Neural progenitor cell (in vitro differentiated cells): ENCODE data around the gene GNG4. TPM values are rescaled to one million over a fixed set of nuclear protein-coding genes. Genes with fewer than 3 reads are reported as not detected.
A peak's percentile ranks its signal among the peaks of the same experiment; 100 is the strongest.

Source experiments
- DNase-seq: peaks from one replicate; pipeline ENCODE4 v3.0.0-alpha.2; 2016; ENCODE audit warnings: low spot score
- H2AFZ ChIP-seq: fragments of 200-600 bp; sonication (generic); replicated peaks from 2 replicates; pipeline ENCODE4 v1.6.1; 2016; ENCODE audit warnings: antibody characterized with exemption
- H3F3A ChIP-seq: fragments of 200-600 bp; sonication (generic); 2 replicates; pipeline ENCODE4 v1.6.1; 2016; ENCODE audit warnings: antibody characterized with exemption, low read depth
- H3K27ac ChIP-seq: fragments of 200-600 bp; sonication (generic); 2 replicates; pipeline ENCODE4 v1.5.1; 2016; ENCODE audit warnings: mild to moderate bottlenecking
- H3K27me3 ChIP-seq: fragments of 200-600 bp; sonication (generic); 2 replicates; pipeline ENCODE4 v1.6.1; 2016; ENCODE audit warnings: mild to moderate bottlenecking, moderate library complexity
- H3K36me3 ChIP-seq: fragments of 200-600 bp; sonication (generic); 2 replicates; pipeline ENCODE4 v1.5.1; 2016
- H3K4me1 ChIP-seq: fragments of 200-600 bp; sonication (generic); 2 replicates; pipeline ENCODE4 v1.6.1; 2016; ENCODE audit warnings: mixed run types
- H3K4me2 ChIP-seq: fragments of 200-600 bp; sonication (generic); 2 replicates; pipeline ENCODE4 v1.6.1; 2016
- H3K4me3 ChIP-seq: fragments of 200-600 bp; sonication (generic); 2 replicates; pipeline ENCODE4 v1.5.1; 2016
- H3K79me2 ChIP-seq: fragments of 200-600 bp; sonication (generic); 2 replicates; pipeline ENCODE4 v1.6.1; 2016; ENCODE audit warnings: low read depth
- H3K9ac ChIP-seq: fragments of 200-600 bp; sonication (generic); 2 replicates; pipeline ENCODE4 v1.6.1; 2016
- H3K9me3 ChIP-seq: fragments of 200-600 bp; sonication (generic); 2 replicates; pipeline ENCODE4 v1.5.1; 2016; ENCODE audit warnings: low read depth
- H4K20me1 ChIP-seq: fragments of 200-600 bp; sonication (generic); 2 replicates; pipeline ENCODE4 v1.6.1; 2016; ENCODE audit warnings: low read depth
- H3K27ac Mint-ChIP-seq: 3 replicates; pipeline ENCODE4 v1.8.0; 2021; ENCODE audit warnings: mixed read lengths
- H3K27me3 Mint-ChIP-seq: 2 replicates; pipeline ENCODE4 v1.8.0; 2022; ENCODE audit warnings: low read depth, mild to moderate bottlenecking, inconsistent platforms, moderate library complexity, mixed read lengths; ENCODE audit not compliant: insufficient read depth
- H3K36me3 Mint-ChIP-seq: 3 replicates; pipeline ENCODE4 v1.8.0; 2021; ENCODE audit warnings: mixed read lengths
- H3K4me1 Mint-ChIP-seq: 3 replicates; pipeline ENCODE4 v1.8.0; 2021; ENCODE audit warnings: mixed read lengths
- H3K4me3 Mint-ChIP-seq: 3 replicates; pipeline ENCODE4 v1.8.0; 2021; ENCODE audit warnings: mild to moderate bottlenecking, moderate library complexity, mixed read lengths
- H3K9me3 Mint-ChIP-seq: 3 replicates; pipeline ENCODE4 v1.8.0; 2020; ENCODE audit warnings: mixed read lengths
- EZH2 ChIP-seq: fragments of 200-600 bp; sonication (generic); IDR thresholded peaks from 2 replicates; pipeline ENCODE4 v1.6.1; 2017; ENCODE audit warnings: antibody characterized with exemption, mild to moderate bottlenecking, moderate library complexity
- EZH2phosphoT487 ChIP-seq: fragments of 200-600 bp; sonication (generic); IDR thresholded peaks from 2 replicates; pipeline ENCODE4 v1.6.1; 2017; ENCODE audit warnings: antibody characterized with exemption
- total RNA-seq: library from RNA; depleted of rRNA; stranded (reverse); fragments of >200 nt; gene quantifications from 2 replicates; pipeline ENCODE4 v1.2.3, GENCODE V29; 2015; ENCODE audit warnings: low replicate concordance
- TF ChIP-seq, protein P1 (sequence below): fragments of 200-600 bp; sonication (generic); IDR thresholded peaks from 2 replicates; pipeline ENCODE4 v1.5.1; 2017; ENCODE audit warnings: antibody characterized with exemption, mild to moderate bottlenecking

The GNG4 gene
- total RNA-seq, 1 donor from 2014 or later = 14.9 TPM

DNA sequence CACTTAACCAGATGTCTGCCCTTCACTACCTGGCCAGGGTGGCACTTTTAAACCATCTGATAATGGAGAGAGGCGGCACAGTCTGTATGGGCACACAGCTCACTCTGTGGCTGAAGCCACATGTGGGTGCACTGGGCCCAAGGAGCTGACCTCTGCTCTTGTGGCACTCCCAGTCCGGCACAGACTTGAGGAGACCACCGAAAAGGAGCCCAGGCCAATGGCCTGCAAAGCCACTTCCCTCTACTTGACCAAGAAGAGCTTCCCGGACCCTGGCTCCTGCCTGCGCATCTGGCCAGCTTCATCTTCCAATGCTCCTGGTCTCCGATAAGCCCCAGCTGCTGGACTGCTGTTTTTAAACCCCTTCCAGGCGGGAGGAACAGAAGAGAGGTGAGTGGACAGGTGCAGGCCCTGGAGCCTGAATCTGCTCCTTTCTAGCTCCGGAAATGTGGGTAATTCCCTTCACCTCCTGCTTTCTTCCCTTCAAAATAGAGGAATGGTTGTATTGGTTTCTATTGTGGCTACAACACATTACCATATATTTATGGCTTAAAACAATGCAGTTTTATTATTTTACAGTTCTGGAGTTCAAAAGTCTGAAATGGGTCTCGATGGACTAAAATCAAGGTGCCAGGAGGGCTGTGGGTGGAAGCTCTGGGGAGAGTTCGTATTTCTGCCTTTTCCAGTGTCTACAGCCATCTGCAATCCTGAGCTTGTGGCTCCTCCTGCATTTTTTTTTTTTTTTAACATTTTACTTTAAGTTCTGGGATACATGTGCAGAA, 11.6 kb downstream of the GNG4 start:
- TF ChIP-seq EZH2phosphoT487 = no peak
- TF ChIP-seq EZH2 = no peak
- TF ChIP-seq, protein P1, sequence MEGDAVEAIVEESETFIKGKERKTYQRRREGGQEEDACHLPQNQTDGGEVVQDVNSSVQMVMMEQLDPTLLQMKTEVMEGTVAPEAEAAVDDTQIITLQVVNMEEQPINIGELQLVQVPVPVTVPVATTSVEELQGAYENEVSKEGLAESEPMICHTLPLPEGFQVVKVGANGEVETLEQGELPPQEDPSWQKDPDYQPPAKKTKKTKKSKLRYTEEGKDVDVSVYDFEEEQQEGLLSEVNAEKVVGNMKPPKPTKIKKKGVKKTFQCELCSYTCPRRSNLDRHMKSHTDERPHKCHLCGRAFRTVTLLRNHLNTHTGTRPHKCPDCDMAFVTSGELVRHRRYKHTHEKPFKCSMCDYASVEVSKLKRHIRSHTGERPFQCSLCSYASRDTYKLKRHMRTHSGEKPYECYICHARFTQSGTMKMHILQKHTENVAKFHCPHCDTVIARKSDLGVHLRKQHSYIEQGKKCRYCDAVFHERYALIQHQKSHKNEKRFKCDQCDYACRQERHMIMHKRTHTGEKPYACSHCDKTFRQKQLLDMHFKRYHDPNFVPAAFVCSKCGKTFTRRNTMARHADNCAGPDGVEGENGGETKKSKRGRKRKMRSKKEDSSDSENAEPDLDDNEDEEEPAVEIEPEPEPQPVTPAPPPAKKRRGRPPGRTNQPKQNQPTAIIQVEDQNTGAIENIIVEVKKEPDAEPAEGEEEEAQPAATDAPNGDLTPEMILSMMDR = no peak
- DNase-seq = no peak
- H3K9me3 Mint-ChIP-seq = peaks cover 6% of the 10 kb centered on the region
- peaks cover 22% of the 10 kb centered on the region for H3K4me1 Mint-ChIP-seq
- H3K9ac ChIP-seq = no peak overlapping the region
- peaks cover 7% of the 10 kb centered on the region for H3K27me3 Mint-ChIP-seq
- peaks cover 2% of the 10 kb centered on the region for H3F3A ChIP-seq
- no peak overlapping the region for H3K4me2 ChIP-seq
- H3K27ac Mint-ChIP-seq = no peak overlapping the region
- peaks cover 21% of the 10 kb centered on the region for H4K20me1 ChIP-seq
- peaks cover 19% of the 10 kb centered on the region for H3K4me1 ChIP-seq
- no peak overlapping the region for H3K4me3 ChIP-seq
- no peak overlapping the region for H3K4me3 Mint-ChIP-seq
- H3K27me3 ChIP-seq = peaks cover 13% of the 10 kb centered on the region
- H2AFZ ChIP-seq = no peak overlapping the region
- no peaks in the 10 kb centered on the region for H3K9me3 ChIP-seq
- H3K27ac ChIP-seq = no peak overlapping the region
- no peaks in the 10 kb centered on the region for H3K36me3 ChIP-seq
- peaks cover 6% of the 10 kb centered on the region for H3K36me3 Mint-ChIP-seq
- H3K79me2 ChIP-seq = peaks cover 17% of the 10 kb centered on the region

DNA sequence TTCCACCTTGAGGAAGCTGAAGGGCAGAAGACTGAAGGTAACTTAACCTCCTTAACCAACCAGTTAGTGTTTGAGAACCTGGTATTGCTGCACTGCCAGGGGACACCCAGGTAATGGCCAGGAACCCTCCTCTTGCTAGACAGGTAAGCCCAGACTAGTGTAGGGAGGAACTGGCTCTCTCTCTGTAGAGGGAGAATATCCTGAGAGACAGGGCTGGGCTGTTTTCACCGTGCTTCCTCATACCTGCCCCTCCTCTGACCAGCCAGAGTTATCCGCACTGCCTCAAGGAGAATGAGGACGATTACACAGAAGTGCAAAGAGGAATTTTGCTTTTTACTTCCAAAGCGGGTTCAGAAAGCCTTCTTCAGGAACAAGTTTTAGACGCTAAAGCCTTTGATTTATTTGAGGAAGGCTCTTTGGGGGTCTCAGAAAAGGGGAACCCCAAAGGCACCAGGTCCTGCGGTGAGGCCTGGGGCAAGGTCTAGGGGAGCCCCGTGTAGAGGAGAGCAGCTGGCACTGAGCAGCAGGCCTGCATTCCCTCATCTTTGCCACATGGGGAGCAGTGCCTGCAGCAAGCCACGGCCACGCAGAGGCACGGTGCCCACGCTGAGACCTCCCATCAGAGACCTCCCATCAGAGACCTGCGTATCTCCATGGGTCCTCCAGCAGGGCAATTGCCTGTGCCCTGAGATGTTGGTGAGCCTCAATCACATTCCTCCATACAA, 13.5 kb downstream of the GNG4 start:
- Histone ChIP-seq H3K79me2 (peaks cover 9% of the 10 kb centered on the region), H3K36me3 (no peaks in the 10 kb centered on the region), H4K20me1 (peaks cover 8% of the 10 kb centered on the region), H3K4me3 (no peak overlapping the region), H2AFZ (no peak overlapping the region), H3K27ac (no peak overlapping the region), H3K9ac (no peak overlapping the region), H3K9me3 (no peaks in the 10 kb centered on the region), H3F3A (no peaks in the 10 kb centered on the region), H3K4me1 (peaks cover 20% of the 10 kb centered on the region), H3K27me3 (no peaks in the 10 kb centered on the region), H3K4me2 (no peak overlapping the region)
- Mint-ChIP-seq H3K27me3 (peaks cover 2% of the 10 kb centered on the region), H3K9me3 (no peaks in the 10 kb centered on the region), H3K4me3 (no peak overlapping the region), H3K36me3 (peaks cover 1% of the 10 kb centered on the region), H3K4me1 (peaks cover 25% of the 10 kb centered on the region), H3K27ac (no peak overlapping the region)
- DNase-seq = no peak
- TF ChIP-seq EZH2phosphoT487 (no peak), EZH2 (no peak)
- TF ChIP-seq, protein P1 = peak; percentile 14

DNA sequence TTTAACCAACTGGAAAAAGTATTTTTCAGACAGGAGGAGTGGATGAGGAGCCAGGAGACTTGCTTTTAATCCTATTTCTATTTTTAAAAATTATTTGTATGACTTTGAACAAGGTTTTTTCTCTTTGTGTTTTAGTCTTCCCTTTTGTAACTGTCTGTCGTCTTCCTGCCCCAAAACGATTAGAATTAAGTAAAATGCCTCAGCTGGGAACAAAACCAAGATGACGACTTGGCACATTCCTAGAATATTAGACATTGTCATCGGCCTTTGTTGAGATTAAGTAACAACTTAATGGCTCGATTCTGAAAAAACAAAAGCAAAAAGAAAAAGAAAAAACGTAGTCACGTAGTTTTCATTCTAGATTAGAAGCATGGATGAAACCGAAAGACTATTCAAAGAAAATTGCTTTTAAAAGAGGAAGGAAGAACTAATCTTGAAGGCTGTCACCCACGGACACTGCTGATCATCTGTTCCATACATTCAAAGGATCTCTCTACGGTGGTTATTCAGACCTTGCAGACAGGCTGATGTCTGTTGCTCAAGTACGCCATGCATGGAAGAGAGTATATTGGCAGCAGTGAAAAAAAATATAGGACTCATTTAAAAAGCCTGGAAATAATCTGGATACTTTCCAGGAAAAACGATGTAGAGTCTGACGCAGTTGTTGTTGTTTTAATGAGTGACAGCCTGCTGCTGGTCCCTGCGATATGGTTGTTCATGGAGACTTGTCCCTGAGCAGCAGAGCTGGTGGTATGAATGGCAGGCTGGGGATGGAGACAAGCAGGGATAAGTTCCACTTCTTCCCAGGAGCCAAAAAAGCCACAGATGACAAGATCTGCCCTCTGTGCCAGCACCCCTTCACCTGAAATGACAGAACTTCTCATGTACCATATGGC, 16.8 kb downstream of the GNG4 start:
- H3K36me3 ChIP-seq = no peaks in the 10 kb centered on the region
- H4K20me1 ChIP-seq = no peaks in the 10 kb centered on the region
- TF ChIP-seq EZH2phosphoT487 = no peak
- peaks cover 15% of the 10 kb centered on the region for H3K4me1 ChIP-seq
- peak overlapping the region; percentile 68 for H3K27ac Mint-ChIP-seq
- peak overlapping the region; percentile 14 for H3K4me2 ChIP-seq
- H3K9me3 ChIP-seq = no peaks in the 10 kb centered on the region
- H3K4me3 ChIP-seq = no peak overlapping the region
- H3K36me3 Mint-ChIP-seq = no peaks in the 10 kb centered on the region
- H3K27me3 Mint-ChIP-seq = peaks cover 4% of the 10 kb centered on the region
- no peak overlapping the region for H2AFZ ChIP-seq
- no peak overlapping the region for H3K9ac ChIP-seq
- H3K27me3 ChIP-seq = no peaks in the 10 kb centered on the region
- H3K4me1 Mint-ChIP-seq = peaks cover 22% of the 10 kb centered on the region
- DNase-seq = peak; percentile 46
- no peaks in the 10 kb centered on the region for H3F3A ChIP-seq
- H3K27ac ChIP-seq = no peak overlapping the region
- H3K4me3 Mint-ChIP-seq = no peak overlapping the region
- H3K79me2 ChIP-seq = no peaks in the 10 kb centered on the region
- no peaks in the 10 kb centered on the region for H3K9me3 Mint-ChIP-seq
